ENCODE data around the gene LYZ. TPM values are rescaled to one million over a fixed set of nuclear protein-coding genes. Genes with fewer than 3 reads are reported as not detected.

Gene LYZ
- polyA plus RNA-seq, 1 experiment: not detected

GRCh38 chr12:69388371-69388770, 40.2 kb downstream of the LYZ start:
- H3K36me3 ChIP-seq (ENCODE audit: control insufficient read depth, insufficient read depth, low read length): no peaks in the 10 kb centered on the region
- peak; percentile 34 for DNase-seq (ENCODE audit: low read depth)
- H3K4me3 ChIP-seq (ENCODE audit: low read depth, low read length): no peak overlapping the region
- no peaks in the 10 kb centered on the region for H3K27me3 ChIP-seq (ENCODE audit: control insufficient read depth, insufficient read depth, low read length)
- POLR2A ChIA-PET: no interaction called here
- CTCF ChIA-PET: interaction anchor here (0.7 to 5.1 kb wide), 13 partner anchors 16 to 252 kb away, joined by 3 to 27 read pairs (median 3); no protein-coding TSS in a partner anchor
- TF ChIP-seq, protein P1, sequence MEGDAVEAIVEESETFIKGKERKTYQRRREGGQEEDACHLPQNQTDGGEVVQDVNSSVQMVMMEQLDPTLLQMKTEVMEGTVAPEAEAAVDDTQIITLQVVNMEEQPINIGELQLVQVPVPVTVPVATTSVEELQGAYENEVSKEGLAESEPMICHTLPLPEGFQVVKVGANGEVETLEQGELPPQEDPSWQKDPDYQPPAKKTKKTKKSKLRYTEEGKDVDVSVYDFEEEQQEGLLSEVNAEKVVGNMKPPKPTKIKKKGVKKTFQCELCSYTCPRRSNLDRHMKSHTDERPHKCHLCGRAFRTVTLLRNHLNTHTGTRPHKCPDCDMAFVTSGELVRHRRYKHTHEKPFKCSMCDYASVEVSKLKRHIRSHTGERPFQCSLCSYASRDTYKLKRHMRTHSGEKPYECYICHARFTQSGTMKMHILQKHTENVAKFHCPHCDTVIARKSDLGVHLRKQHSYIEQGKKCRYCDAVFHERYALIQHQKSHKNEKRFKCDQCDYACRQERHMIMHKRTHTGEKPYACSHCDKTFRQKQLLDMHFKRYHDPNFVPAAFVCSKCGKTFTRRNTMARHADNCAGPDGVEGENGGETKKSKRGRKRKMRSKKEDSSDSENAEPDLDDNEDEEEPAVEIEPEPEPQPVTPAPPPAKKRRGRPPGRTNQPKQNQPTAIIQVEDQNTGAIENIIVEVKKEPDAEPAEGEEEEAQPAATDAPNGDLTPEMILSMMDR (IDR thresholded peaks at IDR 0.05; ENCODE audit: insufficient read depth, low read depth, low read length): peak; percentile 68

DNA sequence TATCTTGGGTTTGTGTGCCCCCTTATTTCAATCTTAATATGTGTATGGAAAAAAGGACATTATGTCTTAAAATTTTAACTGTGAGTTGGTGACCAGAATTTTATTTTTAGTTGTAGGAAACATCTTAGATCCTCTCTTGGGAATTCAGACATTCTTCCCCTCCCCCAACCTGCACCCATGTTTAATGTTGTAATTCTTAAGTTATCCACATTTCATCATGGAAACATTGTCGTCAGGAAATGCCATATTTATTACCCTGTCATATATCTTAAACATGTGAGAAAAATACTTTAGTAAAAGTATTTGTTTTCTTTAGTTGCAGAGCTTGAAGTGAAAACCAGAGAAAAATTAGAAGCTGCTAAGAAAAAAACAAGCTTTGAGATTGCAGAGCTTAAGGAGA, 41.6 kb downstream of the LYZ start:
- Histone ChIP-seq H3K27me3 (ENCODE audit: control insufficient read depth, insufficient read depth, low read length) (no peaks in the 10 kb centered on the region), H3K36me3 (ENCODE audit: control insufficient read depth, insufficient read depth, low read length) (no peaks in the 10 kb centered on the region), H3K4me3 (ENCODE audit: low read depth, low read length) (no peak overlapping the region)
- peak; percentile 22 for DNase-seq (ENCODE audit: low read depth)
- ChIA-PET CTCF (interaction anchor here (0.6 to 5.1 kb wide), 10 partner anchors 13 to 836 kb away, joined by 3 to 27 read pairs (median 4); no protein-coding TSS in a partner anchor), POLR2A (no interaction called here)
- TF ChIP-seq, protein P1 (IDR thresholded peaks at IDR 0.05; ENCODE audit: insufficient read depth, low read depth, low read length): no peak

DNA sequence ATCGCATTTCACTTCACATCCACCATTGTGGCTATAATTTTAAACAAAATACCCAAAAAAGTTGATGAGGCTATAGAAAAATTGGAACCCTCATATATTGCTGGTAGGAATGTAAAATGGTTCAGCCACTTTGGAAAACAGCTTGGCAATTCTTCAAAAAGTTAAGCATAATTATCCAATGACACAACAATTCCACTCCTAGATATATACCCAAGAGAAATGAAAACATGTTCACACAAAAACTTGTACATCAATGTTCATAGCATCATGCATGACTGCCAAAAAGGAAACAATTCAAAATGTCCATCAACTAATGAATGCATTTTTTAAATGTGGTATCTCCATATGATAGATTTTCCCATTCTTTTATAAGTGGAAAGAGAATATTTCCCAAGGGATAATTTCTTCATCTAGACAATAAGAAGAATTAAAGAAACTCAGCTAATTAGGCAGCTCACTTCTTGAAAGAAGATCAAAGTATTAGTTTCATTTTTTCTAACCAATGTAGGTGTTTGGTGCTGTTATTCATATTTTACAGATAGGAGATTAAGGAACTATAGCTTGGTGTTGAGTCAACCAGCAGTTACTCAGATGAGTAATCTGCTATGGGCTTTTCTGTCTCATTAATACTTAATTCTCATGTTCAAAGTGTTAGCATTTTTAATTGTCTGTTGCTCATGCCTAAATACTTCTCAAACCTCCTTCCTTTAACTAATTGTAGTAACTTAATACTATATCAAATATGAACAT, 44.2 kb downstream of the LYZ start:
- DNase-seq (ENCODE audit: low read depth): no peak
- ChIA-PET CTCF (interaction anchor here (0.9 to 5.1 kb wide), 3 partner anchors 22 to 248 kb away, joined by 3 to 27 read pairs (median 4); no protein-coding TSS in a partner anchor), POLR2A (no interaction called here)
- Histone ChIP-seq H3K36me3 (ENCODE audit: control insufficient read depth, insufficient read depth, low read length) (no peaks in the 10 kb centered on the region), H3K4me3 (ENCODE audit: low read depth, low read length) (no peak overlapping the region), H3K27me3 (ENCODE audit: control insufficient read depth, insufficient read depth, low read length) (no peaks in the 10 kb centered on the region)
- TF ChIP-seq, protein P1 (IDR thresholded peaks at IDR 0.05; ENCODE audit: insufficient read depth, low read depth, low read length): no peak

GRCh38 chr12:69396041-69396440, 47.9 kb downstream of the LYZ start:
- Histone ChIP-seq H3K27me3 (ENCODE audit: control insufficient read depth, insufficient read depth, low read length) (no peaks in the 10 kb centered on the region), H3K36me3 (ENCODE audit: control insufficient read depth, insufficient read depth, low read length) (no peaks in the 10 kb centered on the region), H3K4me3 (ENCODE audit: low read depth, low read length) (no peak overlapping the region)
- POLR2A ChIA-PET: no interaction called here
- TF ChIP-seq, protein P1 (IDR thresholded peaks at IDR 0.05; ENCODE audit: insufficient read depth, low read depth, low read length): no peak
- CTCF ChIA-PET: interaction anchor here (0.7 kb wide), 1 partner anchor 11 kb away, joined by 3 read pairs; no protein-coding TSS in a partner anchor
- no peak for DNase-seq (ENCODE audit: low read depth)

- H3K27me3 ChIP-seq (ENCODE audit: control insufficient read depth, insufficient read depth, low read length): no peaks in the 10 kb centered on the region
- ChIA-PET CTCF (interaction anchor here (0.6 kb wide), 1 partner anchor 109 kb away, joined by 3 read pairs; no protein-coding TSS in a partner anchor), POLR2A (no interaction called here)
- DNase-seq (ENCODE audit: low read depth): no peak
- H3K36me3 ChIP-seq (ENCODE audit: control insufficient read depth, insufficient read depth, low read length): no peaks in the 10 kb centered on the region
- no peak overlapping the region for H3K4me3 ChIP-seq (ENCODE audit: low read depth, low read length)
- TF ChIP-seq, protein P1 (IDR thresholded peaks at IDR 0.05; ENCODE audit: insufficient read depth, low read depth, low read length): no peak
Measured at GRCh38 chr12:69396963-69397362, 48.8 kb downstream of the LYZ start.

Measured in BJ (cell line).